Peyer's patch (tissue), 4 donors: Measurements from ENCODE around the gene C19orf47.

Experiments
- POLR2A ChIP-seq, 2 donors: fragments of 450-650 bp; IDR thresholded peaks; one replicate each; pipeline ENCODE4 v1.5.1; 2017; ENCODE audit warnings: antibody characterized with exemption in 2 of 2, mild to moderate bottlenecking in 2 of 2, moderate library complexity in 2 of 2
- TF ChIP-seq, protein P1 (sequence below), 6 experiments: fragments of 450-650 bp in 4 of 6; fragments of 200-600 bp in 2 of 6; sonication (generic) in 1 of 6; IDR thresholded peaks; one replicate each; pipeline ENCODE4 v1.5.1; 2017 to 2019; ENCODE audit warnings: antibody characterized with exemption in 6 of 6, mild to moderate bottlenecking in 3 of 6, moderate library complexity in 1 of 6

DNA sequence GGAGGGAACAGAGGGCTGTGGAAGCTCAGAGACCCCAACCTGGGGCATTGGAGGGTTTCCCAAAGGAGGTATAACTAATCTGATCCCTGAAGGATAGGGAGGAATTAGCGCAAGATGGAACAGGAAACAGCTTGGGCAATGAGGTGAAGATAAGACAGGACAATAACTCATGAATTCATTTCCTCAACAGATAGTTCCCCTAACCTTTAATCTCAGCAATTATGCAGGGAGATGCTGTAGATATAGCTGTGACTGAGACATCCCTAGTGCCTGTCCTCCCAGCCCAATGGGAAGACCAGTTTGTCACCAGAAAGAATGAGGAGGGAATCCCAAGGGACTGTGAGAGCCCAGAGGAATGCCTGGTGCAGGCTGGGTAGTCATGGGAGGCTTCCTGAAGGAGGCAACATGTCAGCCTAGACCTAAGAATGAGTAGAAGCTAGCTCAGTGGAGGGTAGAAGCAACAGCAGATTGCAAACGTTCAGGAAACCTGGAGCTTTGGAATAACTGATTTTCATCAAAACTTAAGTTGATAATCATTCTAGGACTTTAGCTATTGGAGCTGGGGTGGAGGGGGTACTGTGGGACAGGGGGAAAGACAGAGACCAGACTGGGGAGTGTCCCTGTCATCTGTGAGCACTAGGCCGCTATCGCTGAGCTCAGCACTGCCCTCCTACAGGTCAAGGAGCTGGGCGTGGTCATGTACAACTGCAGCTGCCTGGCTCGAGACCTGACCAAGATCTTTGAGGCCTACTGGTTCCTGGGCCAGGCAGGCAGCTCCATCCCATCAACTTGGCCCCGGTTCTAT is 23.0 kb upstream of the C19orf47 start:
- TF ChIP-seq, protein P1, sequence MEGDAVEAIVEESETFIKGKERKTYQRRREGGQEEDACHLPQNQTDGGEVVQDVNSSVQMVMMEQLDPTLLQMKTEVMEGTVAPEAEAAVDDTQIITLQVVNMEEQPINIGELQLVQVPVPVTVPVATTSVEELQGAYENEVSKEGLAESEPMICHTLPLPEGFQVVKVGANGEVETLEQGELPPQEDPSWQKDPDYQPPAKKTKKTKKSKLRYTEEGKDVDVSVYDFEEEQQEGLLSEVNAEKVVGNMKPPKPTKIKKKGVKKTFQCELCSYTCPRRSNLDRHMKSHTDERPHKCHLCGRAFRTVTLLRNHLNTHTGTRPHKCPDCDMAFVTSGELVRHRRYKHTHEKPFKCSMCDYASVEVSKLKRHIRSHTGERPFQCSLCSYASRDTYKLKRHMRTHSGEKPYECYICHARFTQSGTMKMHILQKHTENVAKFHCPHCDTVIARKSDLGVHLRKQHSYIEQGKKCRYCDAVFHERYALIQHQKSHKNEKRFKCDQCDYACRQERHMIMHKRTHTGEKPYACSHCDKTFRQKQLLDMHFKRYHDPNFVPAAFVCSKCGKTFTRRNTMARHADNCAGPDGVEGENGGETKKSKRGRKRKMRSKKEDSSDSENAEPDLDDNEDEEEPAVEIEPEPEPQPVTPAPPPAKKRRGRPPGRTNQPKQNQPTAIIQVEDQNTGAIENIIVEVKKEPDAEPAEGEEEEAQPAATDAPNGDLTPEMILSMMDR (IDR thresholded peaks at IDR 0.05): no peak
- no peak for TF ChIP-seq POLR2A (IDR thresholded peaks at IDR 0.05)
